Spleen (tissue), 11 donors: Measurements from ENCODE around the gene PTPRG. TPM values are rescaled to one million over a fixed set of nuclear protein-coding genes. Genes with fewer than 3 reads are reported as not detected.

ENCODE experiments used
- DNase-seq: peaks from one replicate; pipeline ENCODE4 v3.0.0-alpha.2; 2020
- H3K27ac ChIP-seq, 8 donors: fragments of 200-600 bp; sonication (generic) in 7 of 8; 1 replicate in 4 of 8; 2 replicates in 4 of 8; pipeline versions ENCODE4 v1.5.0 to v1.8.0; 2016 to 2021; ENCODE audit warnings: inconsistent platforms in 4 of 8, mild to moderate bottlenecking in 4 of 8, moderate library complexity in 1 of 8
- H3K27me3 ChIP-seq, 7 donors: fragments of 200-600 bp; sonication (generic) in 6 of 7; replicated peaks in 1 of 7; 1 replicate in 4 of 7; 2 replicates in 3 of 7; pipeline versions ENCODE4 v1.5.0 to v1.8.0; 2016 to 2021; ENCODE audit warnings: inconsistent platforms in 3 of 7, mild to moderate bottlenecking in 1 of 7
- H3K36me3 ChIP-seq, 6 donors: fragments of 200-600 bp; sonication (generic) in 5 of 6; 1 replicate in 4 of 6; 2 replicates in 2 of 6; pipeline versions ENCODE4 v1.5.0 to v1.8.0; 2016 to 2021; ENCODE audit warnings: inconsistent platforms in 2 of 6
- H3K4me1 ChIP-seq, 6 donors: fragments of 200-600 bp; sonication (generic) in 5 of 6; 1 replicate in 3 of 6; 2 replicates in 3 of 6; pipeline versions ENCODE4 v1.5.0 to v1.8.0; 2016 to 2021; ENCODE audit warnings: inconsistent platforms in 3 of 6
- H3K4me3 ChIP-seq, 8 donors: fragments of 200-600 bp; sonication (generic) in 7 of 8; 1 replicate in 4 of 8; 2 replicates in 4 of 8; pipeline versions ENCODE4 v1.5.0 to v1.8.0; 2016 to 2021; ENCODE audit warnings: inconsistent platforms in 4 of 8, mild to moderate bottlenecking in 4 of 8, moderate library complexity in 2 of 8
- H3K9me3 ChIP-seq, 8 donors: fragments of 200-600 bp; sonication (generic) in 7 of 8; 1 replicate in 4 of 8; 2 replicates in 4 of 8; pipeline versions ENCODE4 v1.5.0 to v1.8.0; 2016 to 2021; ENCODE audit warnings: inconsistent platforms in 4 of 8
- CTCF ChIP-seq, 11 experiments: fragments of 200-600 bp in 7 of 11; fragments of 450-650 bp in 4 of 11; sonication (generic) in 4 of 11; IDR thresholded peaks in 8 of 11; conservative IDR thresholded peaks in 3 of 11; 1 replicate in 7 of 11; 2 replicates in 4 of 11; pipeline versions ENCODE4 v1.4.0 to v1.8.0; 2016 to 2021; ENCODE audit warnings: antibody characterized with exemption in 11 of 11, inconsistent platforms in 4 of 11, mild to moderate bottlenecking in 1 of 11
- POLR2A ChIP-seq, 3 donors: fragments of 450-650 bp; IDR thresholded peaks; one replicate each; pipeline ENCODE4 v1.5.1; 2017; ENCODE audit warnings: antibody characterized with exemption in 3 of 3, mild to moderate bottlenecking in 1 of 3
- POLR2AphosphoS5 ChIP-seq, 3 donors: sonication (generic); formaldehyde crosslinking; IDR thresholded peaks; one replicate each; pipeline ENCODE4 v1.5.1; 2017; ENCODE audit warnings: antibody characterized with exemption in 3 of 3
- WGBS, 5 donors: extraction: QIAGEN DNeasy Blood & Tissue Kit in 3 of 5; methylation state at CpG; one replicate each; pipeline versions ENCODE4 v1.1.5 to v1.1.7; 2013 to 2018; 5-methylcytosine and 5-hydroxymethylcytosine counted together
- intact Hi-C: fragments of 100-400 bp; cut with DNase I; formaldehyde crosslinking; loops from one replicate; pipeline ENCODE4 v1.15.0; 2023; ENCODE audit warnings: low total_unique reads
- polyA plus RNA-seq, 3 donors: library from polyadenylated mRNA; stranded (reverse); fragments of 200-250 nt; gene quantifications; one replicate each; pipeline ENCODE4 v1.2.1, GENCODE V29; 2013
- total RNA-seq, 7 donors: library from RNA; depleted of rRNA in 3 of 7; stranded (reverse); fragments of >200 nt in 3 of 7; fragmentation: NEBNext Ultra II Directional in 4 of 7; extraction: Animal tissue kit (Norgen Biotek cat#: 25700) in 4 of 7; gene quantifications; one replicate each; pipeline versions ENCODE4 v1.1.0 to v1.2.1, GENCODE V29; 2016 to 2021
- donor health status: healthy with polysubstance abuse.
- donor health status: DM: no; HTN: no; CAD: no; lungs with moderate emphysema.
- donor health status: DM: no; HTN: no; CAD: no.
- donor health status: Bipolar disorder and iron deficiency.
- donor health status: healthy.
- donor health status: DM: no; HTN: no; CAD: no.
- donor health status: DM: yes; HTN: yes; CAD: no.

The PTPRG gene
- total and polyA plus RNA-seq, 10 donors, result 0.89 to 77.0 (median 34.5) TPM

GRCh38 chr3:62238431-62238830, 677.1 kb downstream of the PTPRG start:
- intact Hi-C loops, result no loop called here
- Histone ChIP-seq H3K27me3 (no peaks in the 10 kb centered on the region), H3K4me3 (no peak overlapping the region), H3K9me3 (no peaks in the 10 kb centered on the region), H3K27ac (no peak overlapping the region), H3K36me3 (no peaks in the 10 kb centered on the region), H3K4me1 (peaks cover 0 to 4% (median 0%) of the 10 kb centered on the region in 6 donors)
- no peak for DNase-seq
- TF ChIP-seq POLR2AphosphoS5 (IDR thresholded peaks at IDR 0.05), result no peak
- TF ChIP-seq CTCF (IDR thresholded peaks at IDR 0.05 in 8 of 11, conservative IDR thresholded peaks at IDR 0.05 in 3 of 11), result no peak
- no peak for TF ChIP-seq POLR2A (IDR thresholded peaks at IDR 0.05)

- H3K4me3 ChIP-seq, result no peak overlapping the region
- TF ChIP-seq POLR2A (IDR thresholded peaks at IDR 0.05) (no peak), POLR2AphosphoS5 (IDR thresholded peaks at IDR 0.05) (no peak), CTCF (IDR thresholded peaks at IDR 0.05 in 8 of 11, conservative IDR thresholded peaks at IDR 0.05 in 3 of 11) (no peak)
- H3K9me3 ChIP-seq, result no peaks in the 10 kb centered on the region
- no peaks in the 10 kb centered on the region for H3K36me3 ChIP-seq
- H3K27ac ChIP-seq, result no peak overlapping the region
- DNase-seq, result no peak
- WGBS, 5 donors, result 82 to 93% (median 85%) methylated on average over 4 of the region's 4 CpGs
- intact Hi-C loops, result no loop called here
- H3K4me1 ChIP-seq, result peaks cover 0 to 4% (median 0%) of the 10 kb centered on the region in 6 donors
- no peaks in the 10 kb centered on the region for H3K27me3 ChIP-seq
Observed at GRCh38 chr3:62241279-62241678, 679.9 kb downstream of the PTPRG start.

GRCh38 chr3:62242831-62243509, 681.6 kb downstream of the PTPRG start:
- no peak overlapping the region for H3K27ac ChIP-seq
- TF ChIP-seq CTCF (IDR thresholded peaks at IDR 0.05 in 8 of 11, conservative IDR thresholded peaks at IDR 0.05 in 3 of 11) (no peak), POLR2A (IDR thresholded peaks at IDR 0.05) (no peak), POLR2AphosphoS5 (IDR thresholded peaks at IDR 0.05) (no peak)
- DNase-seq, result no peak
- intact Hi-C loops, result no loop called here
- H3K36me3 ChIP-seq, result no peaks in the 10 kb centered on the region
- no peaks in the 10 kb centered on the region for H3K9me3 ChIP-seq
- H3K27me3 ChIP-seq, result no peaks in the 10 kb centered on the region
- H3K4me3 ChIP-seq, result no peak overlapping the region
- H3K4me1 ChIP-seq, result peaks cover 0 to 4% (median 0%) of the 10 kb centered on the region in 6 donors
- WGBS, 5 donors, result 87 to 94% (median 91%) methylated on average over 12 of the region's 12 CpGs

- no peak overlapping the region for H3K27ac ChIP-seq
- TF ChIP-seq POLR2A (IDR thresholded peaks at IDR 0.05) (no peak), POLR2AphosphoS5 (IDR thresholded peaks at IDR 0.05) (no peak), CTCF (IDR thresholded peaks at IDR 0.05 in 8 of 11, conservative IDR thresholded peaks at IDR 0.05 in 3 of 11) (no peak)
- no peaks in the 10 kb centered on the region for H3K27me3 ChIP-seq
- no peaks in the 10 kb centered on the region for H3K9me3 ChIP-seq
- no peak for DNase-seq
- H3K36me3 ChIP-seq, result no peaks in the 10 kb centered on the region
- H3K4me1 ChIP-seq, result no peaks in the 10 kb centered on the region
- WGBS, 5 donors, result 57 to 66% (median 65%) methylated on average over 2 of the region's 2 CpGs
- intact Hi-C loops, result no loop called here
- H3K4me3 ChIP-seq, result no peak overlapping the region
Observed at GRCh38 chr3:62246094-62246493, 684.7 kb downstream of the PTPRG start.
